Lung (tissue), 12 donors: Measurements from ENCODE around the gene XYLT1. TPM values are rescaled to one million over a fixed set of nuclear protein-coding genes. Genes with fewer than 3 reads are reported as not detected.

Source experiments
- ATAC-seq: fragments of 200-7000 bp; cut with Tn5 transposase; one replicate; pipeline ENCODE4 v1.9.1; 2020; ENCODE audit warnings: moderate number of reproducible peaks; ENCODE audit not compliant: insufficient read depth, low FRiP score
- DNase-seq, 3 donors: peaks; one replicate each; pipeline ENCODE4 v3.0.0-alpha.2; 2013 to 2017
- H3K27ac ChIP-seq, 2 donors: one replicate each; pipeline ENCODE4 v1.5.1; 2013; ENCODE audit warnings: mild to moderate bottlenecking in 2 of 2, moderate library complexity in 2 of 2, control low read depth in 1 of 2, inconsistent platforms in 1 of 2, low read depth in 1 of 2, low read length in 1 of 2
- H3K27me3 ChIP-seq, 3 donors: one replicate each; pipeline ENCODE4 v1.5.1; 2013; ENCODE audit warnings: low read length in 2 of 3; ENCODE audit not compliant: control insufficient read depth in 3 of 3, insufficient read depth in 3 of 3
- H3K36me3 ChIP-seq, 4 donors: one replicate each; pipeline ENCODE4 v1.5.1; 2013; ENCODE audit warnings: low read length in 4 of 4, mild to moderate bottlenecking in 1 of 4, moderate library complexity in 1 of 4; ENCODE audit not compliant: control insufficient read depth in 4 of 4, insufficient read depth in 4 of 4
- H3K4me1 ChIP-seq, 5 donors: one replicate each; pipeline ENCODE4 v1.5.1; 2013; ENCODE audit warnings: low read length in 5 of 5, mild to moderate bottlenecking in 2 of 5, moderate library complexity in 1 of 5; ENCODE audit not compliant: control insufficient read depth in 5 of 5, insufficient read depth in 5 of 5
- H3K4me3 ChIP-seq: one replicate; pipeline ENCODE4 v1.5.1; 2013; ENCODE audit warnings: mild to moderate bottlenecking, control low read depth, moderate library complexity
- H3K9ac ChIP-seq, 2 donors: one replicate each; pipeline ENCODE4 v1.5.1; 2013; ENCODE audit warnings: low read length in 2 of 2, control low read depth in 1 of 2; ENCODE audit not compliant: insufficient read depth in 1 of 2
- H3K9me3 ChIP-seq, 4 donors: one replicate each; pipeline ENCODE4 v1.5.1; 2013; ENCODE audit warnings: low read length in 3 of 4, mild to moderate bottlenecking in 1 of 4, moderate library complexity in 1 of 4; ENCODE audit not compliant: control insufficient read depth in 4 of 4, insufficient read depth in 3 of 4
- WGBS, 2 donors: extraction: QIAGEN DNeasy Blood & Tissue Kit; methylation state at CpG; one replicate each; pipeline ENCODE4 v1.1.7; 2013; 5-methylcytosine and 5-hydroxymethylcytosine counted together
- polyA plus RNA-seq, 2 donors: library from polyadenylated mRNA; stranded (reverse); fragments of 200-250 nt; gene quantifications; one replicate each; pipeline ENCODE4 v1.2.1, GENCODE V29; 2013
- total RNA-seq, 2 donors: library from RNA; depleted of rRNA in 1 of 2; stranded (reverse); fragments of >200 nt in 1 of 2; gene quantifications; one replicate each; pipeline ENCODE4 v1.2.1, GENCODE V29; 2014 to 2021
- TF ChIP-seq, protein P1 (sequence below): IDR thresholded peaks from 2 replicates; pipeline ENCODE4 v1.5.1; 2012; ENCODE audit warnings: mild to moderate bottlenecking; ENCODE audit errors: control extremely low read depth, extremely low read depth
- donor health status: control.
- donor health status: control.
- donor health status: Bipolar disorder and iron deficiency.
- donor health status: healthy.
- donor health status: DM: yes; HTN: yes; CAD: no.

XYLT1 gene
- total and polyA plus RNA-seq, 4 donors = 1.4 to 11.5 (median 6.9) TPM

DNA sequence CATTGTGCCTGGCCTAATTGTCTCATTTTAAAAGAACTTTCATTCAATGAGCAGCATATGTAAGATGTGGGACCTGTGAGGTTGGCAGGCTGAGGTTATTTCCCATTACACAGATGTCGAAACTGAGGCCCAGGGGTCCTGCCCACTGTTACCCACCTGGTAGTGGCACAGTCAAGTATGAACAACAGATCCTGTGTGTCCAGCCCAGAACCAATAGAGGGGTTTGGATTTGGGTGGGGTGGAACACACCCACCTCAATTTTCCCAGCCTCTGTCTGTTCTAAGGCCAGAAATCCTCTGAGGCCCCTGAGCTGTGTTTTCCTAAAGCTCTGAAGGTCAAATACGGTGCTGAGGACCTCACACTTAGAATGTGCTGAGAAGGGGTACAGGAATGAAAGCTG, 179.5 kb downstream of the XYLT1 start:
- H3K9me3 ChIP-seq = peaks cover 0 to 4% (median 0%) of the 10 kb centered on the region in 4 donors
- peaks cover 0 to 7% (median 0%) of the 10 kb centered on the region in 5 donors for H3K4me1 ChIP-seq
- TF ChIP-seq, protein P1, sequence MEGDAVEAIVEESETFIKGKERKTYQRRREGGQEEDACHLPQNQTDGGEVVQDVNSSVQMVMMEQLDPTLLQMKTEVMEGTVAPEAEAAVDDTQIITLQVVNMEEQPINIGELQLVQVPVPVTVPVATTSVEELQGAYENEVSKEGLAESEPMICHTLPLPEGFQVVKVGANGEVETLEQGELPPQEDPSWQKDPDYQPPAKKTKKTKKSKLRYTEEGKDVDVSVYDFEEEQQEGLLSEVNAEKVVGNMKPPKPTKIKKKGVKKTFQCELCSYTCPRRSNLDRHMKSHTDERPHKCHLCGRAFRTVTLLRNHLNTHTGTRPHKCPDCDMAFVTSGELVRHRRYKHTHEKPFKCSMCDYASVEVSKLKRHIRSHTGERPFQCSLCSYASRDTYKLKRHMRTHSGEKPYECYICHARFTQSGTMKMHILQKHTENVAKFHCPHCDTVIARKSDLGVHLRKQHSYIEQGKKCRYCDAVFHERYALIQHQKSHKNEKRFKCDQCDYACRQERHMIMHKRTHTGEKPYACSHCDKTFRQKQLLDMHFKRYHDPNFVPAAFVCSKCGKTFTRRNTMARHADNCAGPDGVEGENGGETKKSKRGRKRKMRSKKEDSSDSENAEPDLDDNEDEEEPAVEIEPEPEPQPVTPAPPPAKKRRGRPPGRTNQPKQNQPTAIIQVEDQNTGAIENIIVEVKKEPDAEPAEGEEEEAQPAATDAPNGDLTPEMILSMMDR = no peak
- 94 to 98% methylated on average over 2 of the region's 2 CpGs for WGBS, 2 donors
- ATAC-seq (no peak), DNase-seq (no peak)
- no peak overlapping the region for H3K9ac ChIP-seq
- no peak overlapping the region for H3K27ac ChIP-seq
- H3K27me3 ChIP-seq = no peaks in the 10 kb centered on the region
- H3K4me3 ChIP-seq = no peak overlapping the region
- no peaks in the 10 kb centered on the region for H3K36me3 ChIP-seq

DNA sequence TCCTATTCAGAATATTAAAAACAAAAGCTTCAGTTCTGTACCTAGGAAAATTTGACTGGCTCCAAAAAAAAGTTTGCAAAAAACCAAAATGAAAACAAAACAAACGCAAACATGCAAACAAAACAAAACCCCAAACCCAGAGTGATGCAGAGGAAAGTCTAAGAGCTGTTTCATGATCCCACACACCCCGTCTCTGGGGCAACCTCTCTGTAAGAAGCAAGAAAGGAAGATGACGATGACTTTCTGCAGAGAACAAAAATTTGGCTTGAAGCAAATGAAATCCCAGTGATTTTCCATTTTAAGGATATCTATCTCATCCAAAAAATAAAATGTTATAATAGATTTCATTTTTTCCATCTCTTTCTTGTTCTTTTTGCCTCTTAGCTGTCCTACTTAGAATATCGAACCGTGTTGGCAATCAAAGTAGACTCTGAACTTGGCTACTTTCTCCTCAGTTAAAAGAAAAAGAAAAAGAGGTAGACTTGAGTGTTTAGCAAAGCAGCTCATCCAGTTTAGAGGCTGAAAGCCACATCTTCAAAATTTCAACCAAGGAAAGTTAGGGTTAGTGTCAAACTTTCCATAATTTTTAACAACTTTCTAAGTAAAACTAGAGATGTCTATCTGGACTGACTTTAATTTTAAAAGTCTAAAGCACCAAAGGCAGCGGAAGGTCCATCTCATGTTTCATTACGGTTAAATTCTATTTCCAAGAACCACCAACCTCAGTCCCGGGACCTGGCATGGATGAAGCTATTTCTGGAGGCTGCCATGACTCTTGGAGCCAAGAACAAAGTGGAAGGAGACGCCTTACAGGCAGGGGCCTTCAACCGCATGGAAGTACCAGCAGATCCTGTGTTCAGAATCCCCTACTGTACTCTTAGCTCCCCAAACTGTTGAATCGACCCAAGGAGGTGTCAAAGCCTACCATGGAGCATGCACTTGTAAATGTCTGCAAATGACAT, 180.8 kb downstream of the XYLT1 start:
- ATAC-seq = no peak
- WGBS, 2 donors = 87 to 91% methylated on average over 11 of the region's 11 CpGs
- no peak overlapping the region for H3K27ac ChIP-seq

DNA sequence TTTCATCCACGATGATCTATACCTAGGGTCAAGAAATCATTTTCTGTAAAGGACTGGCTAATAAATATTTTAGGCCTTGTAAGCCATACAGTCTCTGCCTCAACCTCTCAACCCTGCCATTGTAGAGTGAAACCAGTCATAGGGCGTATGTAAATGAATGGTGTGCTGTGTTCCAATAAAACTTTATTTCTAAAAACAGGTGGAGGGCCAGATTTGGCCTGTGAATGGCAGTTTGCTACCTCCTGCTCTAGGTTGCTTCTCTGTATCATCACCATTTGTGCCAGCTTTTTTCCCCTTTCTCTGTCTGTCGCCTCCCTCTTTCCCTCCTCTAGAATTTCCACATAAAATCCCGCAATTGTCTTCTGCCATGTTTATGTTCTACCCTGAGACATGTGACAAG, 181.7 kb downstream of the XYLT1 start:
- Histone ChIP-seq H3K9me3 (peaks cover 0 to 4% (median 0%) of the 10 kb centered on the region in 4 donors), H3K9ac (no peak overlapping the region), H3K36me3 (no peaks in the 10 kb centered on the region), H3K27me3 (no peaks in the 10 kb centered on the region), H3K27ac (no peak overlapping the region), H3K4me3 (no peak overlapping the region), H3K4me1 (no peaks in the 10 kb centered on the region)
- WGBS, 2 donors = 81 to 99% methylated on average over 4 of the region's 4 CpGs
- TF ChIP-seq, protein P1 = no peak
- ATAC-seq (no peak), DNase-seq (no peak)

More for the DNA sequence above, 180.8 kb downstream of the XYLT1 start:
- TF ChIP-seq, protein P1 = no peak
- peaks cover 0 to 4% (median 0%) of the 10 kb centered on the region in 4 donors for H3K9me3 ChIP-seq
- H3K4me1 ChIP-seq = no peaks in the 10 kb centered on the region
- H3K27me3 ChIP-seq = no peaks in the 10 kb centered on the region
- no peak for DNase-seq
- no peaks in the 10 kb centered on the region for H3K36me3 ChIP-seq
- H3K4me3 ChIP-seq = no peak overlapping the region
- no peak overlapping the region for H3K9ac ChIP-seq
